PFSK-1 (cell line): ENCODE results near the gene TFE3.

Experiments used
- POLR2AphosphoS5 ChIP-seq: IDR thresholded peaks from 2 replicates; pipeline ENCODE4 v1.6.1; 2012; ENCODE audit warnings: low read depth, mild to moderate bottlenecking, control low read depth, low read length, moderate library complexity
- REST ChIP-seq, 2 experiments: IDR thresholded peaks; 2 replicates each; pipeline versions ENCODE4 v1.6.1 to v1.8.0; 2011 to 2012; ENCODE audit warnings: low read depth in 2 of 2, low read length in 2 of 2, control low read depth in 1 of 2, inconsistent platforms in 1 of 2, mild to moderate bottlenecking in 1 of 2, moderate library complexity in 1 of 2; ENCODE audit not compliant: insufficient read depth in 1 of 2
- SIN3A ChIP-seq: IDR thresholded peaks from 2 replicates; pipeline ENCODE4 v1.6.1; 2012; ENCODE audit warnings: mild to moderate bottlenecking, low read length, moderate library complexity, borderline replicate concordance; ENCODE audit not compliant: insufficient read depth
- TAF1 ChIP-seq: IDR thresholded peaks from 2 replicates; pipeline ENCODE4 v1.6.1; 2012; ENCODE audit warnings: low read length, control low read depth, borderline replicate concordance; ENCODE audit not compliant: insufficient read depth

GRCh38 chrX:49043987-49044281 is 777 bp upstream of the TFE3 start:
- no peak for TF ChIP-seq POLR2AphosphoS5
- TF ChIP-seq TAF1 = no peak
- 0 out of 4 replicates have a peak, but pooled peaks of 1 of the 2 experiments have one; percentile 11 for TF ChIP-seq REST (IDR thresholded peaks at IDR 0.05; ENCODE audit: insufficient read depth in 1 of 2, low read depth in 2 of 2, low read length in 2 of 2)
- TF ChIP-seq SIN3A = no peak
